Liver (tissue), 3 donors: ENCODE data around the gene CFAP61.

Source experiments
- RAD21 ChIP-seq, 2 donors: IDR thresholded peaks; 2 replicates each; pipeline ENCODE4 v1.6.1; 2016; ENCODE audit warnings: antibody characterized with exemption in 2 of 2, mild to moderate bottlenecking in 2 of 2
- SP1 ChIP-seq: IDR thresholded peaks from 2 replicates; pipeline ENCODE4 v1.6.1; 2018; ENCODE audit warnings: antibody characterized with exemption, mild to moderate bottlenecking
- TF ChIP-seq, protein P1 (sequence below): fragments of 150-350 bp; IDR thresholded peaks from 2 replicates; pipeline ENCODE4 v1.5.1; 2017; ENCODE audit warnings: improper control_type of control experiment, low read depth, low read length; ENCODE audit not compliant: missing input control
- donor health status: healthy.
- donor health status: healthy.

DNA sequence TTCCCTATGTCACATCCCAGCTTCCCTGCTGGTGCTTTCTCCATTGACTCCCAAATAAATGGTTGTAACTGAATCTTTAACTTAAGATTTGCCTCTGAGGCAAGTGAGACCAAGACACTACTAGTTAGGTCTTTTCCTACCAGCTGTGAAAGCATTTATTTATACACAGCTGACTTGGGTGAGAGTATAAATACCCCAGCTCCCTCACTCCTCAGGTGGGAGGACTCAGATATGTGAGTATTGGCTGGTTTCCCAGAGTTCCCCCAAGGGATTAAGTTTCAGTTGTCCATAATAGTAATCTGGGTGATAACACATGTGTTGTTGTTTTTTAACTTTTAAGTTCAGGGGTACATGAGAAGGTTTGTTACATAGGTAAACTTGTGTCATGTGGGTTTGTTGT lies 49.8 kb downstream of the CFAP61 start:
- TF ChIP-seq SP1, result no peak
- TF ChIP-seq RAD21 (IDR thresholded peaks at IDR 0.05), result no peak
- TF ChIP-seq, protein P1, sequence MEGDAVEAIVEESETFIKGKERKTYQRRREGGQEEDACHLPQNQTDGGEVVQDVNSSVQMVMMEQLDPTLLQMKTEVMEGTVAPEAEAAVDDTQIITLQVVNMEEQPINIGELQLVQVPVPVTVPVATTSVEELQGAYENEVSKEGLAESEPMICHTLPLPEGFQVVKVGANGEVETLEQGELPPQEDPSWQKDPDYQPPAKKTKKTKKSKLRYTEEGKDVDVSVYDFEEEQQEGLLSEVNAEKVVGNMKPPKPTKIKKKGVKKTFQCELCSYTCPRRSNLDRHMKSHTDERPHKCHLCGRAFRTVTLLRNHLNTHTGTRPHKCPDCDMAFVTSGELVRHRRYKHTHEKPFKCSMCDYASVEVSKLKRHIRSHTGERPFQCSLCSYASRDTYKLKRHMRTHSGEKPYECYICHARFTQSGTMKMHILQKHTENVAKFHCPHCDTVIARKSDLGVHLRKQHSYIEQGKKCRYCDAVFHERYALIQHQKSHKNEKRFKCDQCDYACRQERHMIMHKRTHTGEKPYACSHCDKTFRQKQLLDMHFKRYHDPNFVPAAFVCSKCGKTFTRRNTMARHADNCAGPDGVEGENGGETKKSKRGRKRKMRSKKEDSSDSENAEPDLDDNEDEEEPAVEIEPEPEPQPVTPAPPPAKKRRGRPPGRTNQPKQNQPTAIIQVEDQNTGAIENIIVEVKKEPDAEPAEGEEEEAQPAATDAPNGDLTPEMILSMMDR, result no peak
